KMS-11 (cell line): Measurements from ENCODE around the gene BRSK2.

ENCODE experiments used
- H2AFZ ChIP-seq: fragments of 200-600 bp; sonication (generic); 2 replicates; pipeline ENCODE4 v1.6.1; 2016; ENCODE audit warnings: antibody characterized with exemption, mixed run types, low read depth
- H3K27ac ChIP-seq: fragments of 200-600 bp; sonication (generic); 2 replicates; pipeline ENCODE4 v1.6.1; 2016; ENCODE audit warnings: mild to moderate bottlenecking, mixed run types
- H3K27me3 ChIP-seq: fragments of 200-600 bp; sonication (generic); 2 replicates; pipeline ENCODE4 v1.6.1; 2017; ENCODE audit warnings: mild to moderate bottlenecking, low read depth, mixed run types, moderate library complexity; ENCODE audit not compliant: insufficient read depth
- H3K36me3 ChIP-seq: fragments of 200-600 bp; sonication (generic); 2 replicates; pipeline ENCODE4 v1.6.1; 2017; ENCODE audit warnings: mild to moderate bottlenecking, mixed run types; ENCODE audit not compliant: insufficient read depth
- H3K4me1 ChIP-seq: fragments of 200-600 bp; sonication (generic); 2 replicates; pipeline ENCODE4 v1.6.1; 2016; ENCODE audit warnings: mild to moderate bottlenecking, low read depth, mixed run types; ENCODE audit not compliant: poor library complexity, severe bottlenecking
- H3K4me2 ChIP-seq: fragments of 200-600 bp; sonication (generic); 2 replicates; pipeline ENCODE4 v1.7.0; 2016; ENCODE audit warnings: mild to moderate bottlenecking, mixed run types
- H3K4me3 ChIP-seq: fragments of 200-600 bp; sonication (generic); IDR thresholded peaks from 2 replicates; pipeline ENCODE4 v1.6.1; 2017; ENCODE audit warnings: low read depth, low read length, mixed read lengths; ENCODE audit not compliant: insufficient read depth
- H3K79me2 ChIP-seq: fragments of 200-600 bp; sonication (generic); 2 replicates; pipeline ENCODE4 v1.6.1; 2016; ENCODE audit warnings: low read depth, mixed run types; ENCODE audit not compliant: insufficient read depth
- H3K9ac ChIP-seq: fragments of 200-600 bp; sonication (generic); 2 replicates; pipeline ENCODE4 v1.6.1; 2016; ENCODE audit warnings: mild to moderate bottlenecking, mixed run types
- H4K20me1 ChIP-seq: fragments of 200-600 bp; sonication (generic); 2 replicates; pipeline ENCODE4 v1.6.1; 2016; ENCODE audit warnings: mild to moderate bottlenecking, mixed run types; ENCODE audit not compliant: insufficient read depth
- TF ChIP-seq, protein P1 (sequence below): fragments of 200-600 bp; sonication (generic); conservative IDR thresholded peaks from 2 replicates; pipeline ENCODE4 v1.6.1; 2017; ENCODE audit warnings: low read depth, mild to moderate bottlenecking, antibody characterized with exemption, low read length, moderate library complexity, mixed read lengths

The BRSK2 gene

DNA sequence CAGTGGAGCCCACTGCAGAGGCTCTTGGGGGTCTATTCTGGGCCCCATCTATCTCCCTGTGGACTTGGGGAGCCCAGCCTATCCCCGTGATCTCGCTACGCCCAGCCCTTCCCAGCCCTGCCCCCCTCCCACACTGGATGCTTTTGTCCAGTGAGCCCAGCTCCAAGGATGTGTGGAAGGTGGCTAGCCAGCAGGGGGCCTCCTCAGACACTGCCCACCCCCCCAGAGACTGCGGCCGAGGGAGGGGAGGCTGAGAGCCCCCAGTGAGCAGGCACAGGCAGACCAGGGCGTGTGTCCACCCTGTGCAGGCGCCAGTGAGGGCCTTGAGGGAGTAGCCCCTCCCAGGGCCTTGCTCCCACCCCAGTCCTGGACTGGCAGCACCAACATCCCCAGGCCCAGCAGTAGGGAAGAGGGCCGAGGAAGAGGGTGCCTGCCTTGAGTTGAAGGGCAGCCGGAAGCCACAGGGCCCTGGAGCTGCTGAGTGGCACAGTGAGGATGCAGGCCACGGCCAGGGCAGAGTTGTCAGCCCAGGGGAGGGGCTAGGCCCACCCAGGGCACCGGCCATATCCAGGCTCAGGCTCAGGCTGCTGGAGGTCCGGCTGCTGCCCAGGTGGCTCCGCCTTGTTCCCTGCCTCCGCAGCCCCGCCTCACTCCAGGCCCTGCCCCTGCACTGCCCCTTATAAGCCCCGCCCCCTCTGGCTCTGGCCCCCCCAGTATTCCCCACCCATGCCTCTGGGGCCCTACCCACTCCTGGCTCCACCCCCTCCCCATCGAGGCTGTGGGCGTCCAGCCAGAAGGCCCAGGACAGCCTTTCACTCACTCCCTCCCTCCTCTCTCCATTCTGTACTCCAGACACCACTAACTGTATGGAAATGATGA, 68.8 kb downstream of the BRSK2 start:
- Histone ChIP-seq H4K20me1 (no peaks in the 10 kb centered on the region), H3K27me3 (peaks cover 15% of the 10 kb centered on the region; the same call in 1 of the 2 replicates), H3K36me3 (no peaks in the 10 kb centered on the region), H3K4me1 (no peaks in the 10 kb centered on the region), H3K4me3 (no peak overlapping the region), H3K9ac (no peak overlapping the region), H3K4me2 (no peak overlapping the region), H3K79me2 (no peaks in the 10 kb centered on the region), H2AFZ (no peak overlapping the region), H3K27ac (no peak overlapping the region)
- TF ChIP-seq, protein P1, sequence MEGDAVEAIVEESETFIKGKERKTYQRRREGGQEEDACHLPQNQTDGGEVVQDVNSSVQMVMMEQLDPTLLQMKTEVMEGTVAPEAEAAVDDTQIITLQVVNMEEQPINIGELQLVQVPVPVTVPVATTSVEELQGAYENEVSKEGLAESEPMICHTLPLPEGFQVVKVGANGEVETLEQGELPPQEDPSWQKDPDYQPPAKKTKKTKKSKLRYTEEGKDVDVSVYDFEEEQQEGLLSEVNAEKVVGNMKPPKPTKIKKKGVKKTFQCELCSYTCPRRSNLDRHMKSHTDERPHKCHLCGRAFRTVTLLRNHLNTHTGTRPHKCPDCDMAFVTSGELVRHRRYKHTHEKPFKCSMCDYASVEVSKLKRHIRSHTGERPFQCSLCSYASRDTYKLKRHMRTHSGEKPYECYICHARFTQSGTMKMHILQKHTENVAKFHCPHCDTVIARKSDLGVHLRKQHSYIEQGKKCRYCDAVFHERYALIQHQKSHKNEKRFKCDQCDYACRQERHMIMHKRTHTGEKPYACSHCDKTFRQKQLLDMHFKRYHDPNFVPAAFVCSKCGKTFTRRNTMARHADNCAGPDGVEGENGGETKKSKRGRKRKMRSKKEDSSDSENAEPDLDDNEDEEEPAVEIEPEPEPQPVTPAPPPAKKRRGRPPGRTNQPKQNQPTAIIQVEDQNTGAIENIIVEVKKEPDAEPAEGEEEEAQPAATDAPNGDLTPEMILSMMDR: 0 out of 2 replicates have a peak, but pooled peaks have one; percentile 26

DNA sequence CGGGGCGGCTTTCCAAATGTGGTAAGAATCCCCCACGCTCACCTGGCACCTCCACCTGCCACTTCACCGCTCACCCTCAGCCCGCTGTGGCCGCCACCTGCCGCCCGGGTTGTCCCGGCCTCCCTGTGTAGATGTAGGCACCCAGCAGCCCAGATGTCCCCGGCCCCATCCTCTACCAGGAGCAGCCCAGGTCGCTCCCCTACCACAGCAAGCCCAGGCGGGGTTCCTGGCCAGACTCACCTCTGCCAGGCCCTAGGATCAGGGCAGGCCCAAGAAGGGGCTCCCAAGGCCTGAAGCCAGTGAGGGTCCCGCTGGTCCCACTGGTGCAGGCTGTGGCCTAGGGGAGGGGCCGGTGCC, 69.5 kb downstream of the BRSK2 start:
- H3K27ac ChIP-seq: no peak overlapping the region
- TF ChIP-seq, protein P1: no peak
- H3K4me2 ChIP-seq: no peak overlapping the region
- H3K9ac ChIP-seq: no peak overlapping the region
- no peaks in the 10 kb centered on the region for H3K4me1 ChIP-seq
- no peaks in the 10 kb centered on the region for H4K20me1 ChIP-seq
- H3K27me3 ChIP-seq: peaks cover 9% of the 10 kb centered on the region; the same call in 1 of the 2 replicates
- no peaks in the 10 kb centered on the region for H3K36me3 ChIP-seq
- H3K4me3 ChIP-seq: no peak overlapping the region
- no peaks in the 10 kb centered on the region for H3K79me2 ChIP-seq
- no peak overlapping the region for H2AFZ ChIP-seq

DNA sequence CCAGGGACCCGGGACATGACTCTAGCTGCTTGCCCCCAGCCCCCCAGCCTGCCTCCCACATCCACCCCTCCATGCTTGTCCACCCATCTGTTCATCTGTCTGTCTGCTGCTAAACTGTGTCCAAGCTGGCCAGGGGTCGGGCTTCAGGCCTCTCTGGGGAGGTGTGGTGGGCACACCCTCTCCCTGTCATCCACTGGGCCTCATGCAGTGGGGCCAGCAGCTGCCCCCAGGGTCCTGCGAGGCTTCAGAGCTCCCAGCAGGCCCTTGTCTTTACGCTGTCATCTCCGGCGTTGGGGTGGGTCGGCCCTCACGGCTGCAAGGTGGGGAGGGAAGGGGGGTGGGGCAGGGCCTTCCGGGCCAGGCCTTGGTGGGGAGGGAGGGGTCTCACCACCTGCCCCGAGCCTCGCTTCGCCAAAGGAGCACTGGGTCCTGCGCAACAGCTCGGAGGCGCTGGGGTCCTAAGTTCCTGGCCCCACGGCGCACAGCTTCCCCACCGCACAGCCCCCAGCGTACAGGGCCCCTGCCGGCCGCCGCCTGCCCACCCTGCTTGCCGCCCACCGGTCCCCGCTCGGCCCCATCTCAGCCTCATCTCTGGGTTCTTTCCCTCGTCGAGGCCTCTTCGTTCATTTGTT, 70.1 kb downstream of the BRSK2 start:
- no peak overlapping the region for H3K4me3 ChIP-seq
- H4K20me1 ChIP-seq: no peaks in the 10 kb centered on the region
- no peaks in the 10 kb centered on the region for H3K36me3 ChIP-seq
- no peak overlapping the region for H2AFZ ChIP-seq
- H3K79me2 ChIP-seq: no peaks in the 10 kb centered on the region
- peaks cover 3% of the 10 kb centered on the region; the same call in 1 of the 2 replicates for H3K27me3 ChIP-seq
- H3K27ac ChIP-seq: no peak overlapping the region
- H3K4me1 ChIP-seq: no peaks in the 10 kb centered on the region
- no peak overlapping the region for H3K9ac ChIP-seq
- no peak overlapping the region for H3K4me2 ChIP-seq
- TF ChIP-seq, protein P1: no peak

DNA sequence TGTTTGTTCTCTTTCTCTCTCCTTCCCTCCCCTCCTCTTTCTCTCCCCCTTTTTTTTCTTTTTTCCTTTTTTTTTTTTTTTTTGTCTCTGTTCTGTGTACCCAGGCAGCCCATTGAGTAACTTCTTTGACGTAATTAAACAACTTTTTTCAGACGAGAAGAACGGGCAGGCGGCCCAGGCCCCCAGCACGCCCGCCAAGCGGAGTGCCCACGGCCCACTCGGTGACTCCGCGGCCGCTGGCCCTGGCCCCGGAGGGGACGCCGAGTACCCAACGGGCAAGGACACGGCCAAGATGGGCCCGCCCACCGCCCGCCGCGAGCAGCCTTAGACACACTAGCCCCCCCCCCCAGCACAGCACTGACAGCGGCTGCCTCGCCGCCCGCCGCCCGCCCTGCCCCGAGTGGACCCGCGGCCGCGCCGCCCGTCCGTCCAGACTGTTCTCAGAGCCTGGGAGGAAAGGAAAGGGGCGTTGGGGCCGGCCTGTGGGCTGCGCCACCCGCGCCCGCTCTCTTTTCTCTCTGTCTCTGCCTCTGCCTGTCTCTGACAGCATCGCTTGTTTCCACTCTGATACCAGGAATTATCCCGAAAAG, 70.8 kb downstream of the BRSK2 start:
- H3K36me3 ChIP-seq: no peaks in the 10 kb centered on the region
- no peak overlapping the region for H2AFZ ChIP-seq
- no peaks in the 10 kb centered on the region for H4K20me1 ChIP-seq
- no peaks in the 10 kb centered on the region for H3K4me1 ChIP-seq
- no peak overlapping the region for H3K9ac ChIP-seq
- H3K79me2 ChIP-seq: no peaks in the 10 kb centered on the region
- TF ChIP-seq, protein P1: no peak
- H3K4me2 ChIP-seq: no peak overlapping the region
- H3K27me3 ChIP-seq: peaks cover 2% of the 10 kb centered on the region; the same call in 1 of the 2 replicates
- H3K27ac ChIP-seq: no peak overlapping the region
- no peak overlapping the region for H3K4me3 ChIP-seq
